GM12878 (cell line): ENCODE data around the gene FREM3. TPM values are rescaled to one million over a fixed set of nuclear protein-coding genes. Genes with fewer than 3 reads are reported as not detected.

ENCODE experiments used
- ATAC-seq: fragments of 200-7000 bp; cut with Tn5 transposase; 3 replicates; pipeline ENCODE4 v1.9.1; 2020; ENCODE audit warnings: mild to moderate bottlenecking, moderate library complexity
- BruUV-seq: library from RNA; stranded (reverse); fragments of 400-500 nt; replicated peaks from 2 replicates; lab custom pipeline; 2021; lab: Mats Ljungman, UMichigan
- CTCF ChIA-PET: fragments of 300-600 bp; sonication (Branson Sonifier 250); formaldehyde crosslinking; extraction: SDS; loops from one replicate; lab custom pipeline; 2021; ENCODE audit warnings: inconsistent platforms; lab: Yijun Ruan, JAX
- POLR2A ChIA-PET: fragments of 350-600 bp; formaldehyde crosslinking; extraction: SDS; loops from one replicate; lab custom pipeline; 2021; ENCODE audit warnings: inconsistent platforms; lab: Charles Lee
- RAD21 ChIA-PET: fragments of 300-600 bp; sonication (Branson Sonifier 250); formaldehyde crosslinking; loops from one replicate; lab custom pipeline; 2023; ENCODE audit warnings: antibody characterized with exemption; ENCODE audit not compliant: unreplicated experiment; lab: Charles Lee
- SMC1A ChIA-PET: fragments of 300-600 bp; sonication (Branson Sonifier 250); formaldehyde crosslinking; loops from one replicate; lab custom pipeline; 2023; ENCODE audit not compliant: unreplicated experiment, uncharacterized antibody; lab: Charles Lee
- DNase-seq: peaks from one replicate; pipeline ENCODE4 v3.0.0-alpha.2; 2011; ENCODE audit warnings: low read depth, low spot score
- FAIRE-seq: peaks from 3 replicates; lab custom pipeline; 2011; peaks lifted over from hg19 to GRCh38; lab: Jason Lieb, UNC
- H2AFZ ChIP-seq: 2 replicates; pipeline ENCODE4 v1.6.0; 2011; ENCODE audit warnings: low read depth, low read length, control low read depth; ENCODE audit not compliant: control insufficient read depth
- H3K27ac ChIP-seq: 2 replicates; pipeline ENCODE4 v1.5.1; 2011; ENCODE audit warnings: control low read depth; ENCODE audit not compliant: control insufficient read depth, insufficient read depth
- H3K27me3 ChIP-seq, 2 experiments: replicated peaks in 1 of 2; 2 replicates each; pipeline versions ENCODE4 v1.6.0 to v1.6.1; 2011; ENCODE audit warnings: low read length in 1 of 2; ENCODE audit not compliant: control insufficient read depth in 2 of 2, insufficient read depth in 2 of 2
- H3K36me3 ChIP-seq, 2 experiments: 2 replicates each; pipeline ENCODE4 v1.5.1; 2011; ENCODE audit warnings: low read length in 1 of 2; ENCODE audit not compliant: control insufficient read depth in 2 of 2, insufficient read depth in 2 of 2
- H3K4me1 ChIP-seq: 2 replicates; pipeline ENCODE4 v1.6.1; 2011; ENCODE audit warnings: mild to moderate bottlenecking, low read length, moderate library complexity, mixed read lengths; ENCODE audit not compliant: control insufficient read depth, insufficient read depth
- H3K4me2 ChIP-seq: 2 replicates; pipeline ENCODE4 v1.6.0; 2011; ENCODE audit warnings: control low read depth; ENCODE audit not compliant: control insufficient read depth, insufficient read depth
- H3K4me3 ChIP-seq: fragments of 200-600 bp; sonication (generic); 2 replicates; pipeline ENCODE4 v1.5.1; 2016
- H3K79me2 ChIP-seq: 2 replicates; pipeline ENCODE4 v1.6.0; 2011; ENCODE audit warnings: low read length; ENCODE audit not compliant: control insufficient read depth, insufficient read depth
- H3K9ac ChIP-seq: 2 replicates; pipeline ENCODE4 v1.8.0; 2011; ENCODE audit warnings: low read length, control low read depth, mixed read lengths; ENCODE audit not compliant: control insufficient read depth, insufficient read depth
- H3K9me3 ChIP-seq: replicated peaks from 3 replicates; pipeline ENCODE4 v1.5.1; 2011; ENCODE audit warnings: mild to moderate bottlenecking, low read length; ENCODE audit not compliant: control insufficient read depth, insufficient read depth
- H4K20me1 ChIP-seq: 2 replicates; pipeline ENCODE4 v1.6.0; 2011; ENCODE audit not compliant: control insufficient read depth, insufficient read depth
- ASH2L ChIP-seq: fragments of 300-600, 200-600 bp; sonication (generic); IDR thresholded peaks from 2 replicates; pipeline ENCODE4 v1.6.1; 2017; ENCODE audit warnings: low read depth, mild to moderate bottlenecking, borderline replicate concordance
- ATF3 ChIP-seq: IDR thresholded peaks from 2 replicates; pipeline ENCODE4 v1.6.1; 2011; ENCODE audit warnings: low read depth, mild to moderate bottlenecking, low read length, moderate library complexity, borderline replicate concordance; ENCODE audit errors: extremely low read depth
- BCL11A ChIP-seq: IDR thresholded peaks from 2 replicates; pipeline ENCODE4 v1.6.1; 2011; ENCODE audit warnings: low read depth, low read length
- BHLHE40 ChIP-seq, 2 experiments: fragments of 450-650 bp in 1 of 2; IDR thresholded peaks; 2 replicates each; pipeline ENCODE4 v1.6.1; 2011 to 2017; ENCODE audit warnings: low read depth in 2 of 2, borderline replicate concordance in 1 of 2, improper control_type of control experiment in 1 of 2, low read length in 1 of 2, mild to moderate bottlenecking in 1 of 2
- CEBPZ ChIP-seq: fragments of 150-350 bp; IDR thresholded peaks from 2 replicates; pipeline ENCODE4 v1.6.1; 2016; ENCODE audit warnings: low read depth, low read length
- CREB1 ChIP-seq: IDR thresholded peaks from 2 replicates; pipeline ENCODE4 v1.6.1; 2012; ENCODE audit warnings: low read depth, mild to moderate bottlenecking, inconsistent platforms
- DPF2 ChIP-seq: fragments of 450-650 bp; IDR thresholded peaks from 2 replicates; pipeline ENCODE4 v1.6.1; 2017; ENCODE audit warnings: mild to moderate bottlenecking
- FOS ChIP-seq: IDR thresholded peaks from 3 replicates; pipeline ENCODE4 v1.6.1; 2011; ENCODE audit warnings: borderline replicate concordance; ENCODE audit not compliant: insufficient read length; ENCODE audit errors: extremely low read depth
- IKZF2 ChIP-seq, 2 experiments: fragments of 450-650 bp; IDR thresholded peaks; 2 replicates each; pipeline ENCODE4 v1.6.1; 2017; ENCODE audit warnings: mild to moderate bottlenecking in 2 of 2, moderate library complexity in 2 of 2
- JUND ChIP-seq: IDR thresholded peaks from 2 replicates; pipeline ENCODE4 v1.6.1; 2012; ENCODE audit warnings: low read depth, mild to moderate bottlenecking, low read length, improper control_type of control experiment, moderate library complexity
- NFYB ChIP-seq: IDR thresholded peaks from 2 replicates; pipeline ENCODE4 v1.6.1; 2011; ENCODE audit warnings: low read depth, mild to moderate bottlenecking, low read length, improper control_type of control experiment, moderate library complexity; ENCODE audit not compliant: insufficient read depth
- PKNOX1 ChIP-seq: fragments of 450-650 bp; IDR thresholded peaks from 2 replicates; pipeline ENCODE4 v1.6.1; 2016; ENCODE audit warnings: mild to moderate bottlenecking
- RAD51 ChIP-seq: fragments of 450-650 bp; IDR thresholded peaks from 2 replicates; pipeline ENCODE4 v1.6.1; 2016; ENCODE audit warnings: moderate library complexity, mild to moderate bottlenecking, inconsistent platforms
- RBBP5 ChIP-seq: fragments of 200-600 bp; sonication (generic); conservative IDR thresholded peaks from 2 replicates; pipeline ENCODE4 v1.6.1; 2016
- SKIL ChIP-seq: fragments of 450-650 bp; IDR thresholded peaks from 2 replicates; pipeline ENCODE4 v1.6.1; 2017; ENCODE audit warnings: mild to moderate bottlenecking, low read depth, inconsistent platforms; ENCODE audit not compliant: poor library complexity, severe bottlenecking
- SREBF2 ChIP-seq: IDR thresholded peaks from 2 replicates; pipeline ENCODE4 v1.6.1; 2012; ENCODE audit warnings: mild to moderate bottlenecking, low read length
- ZNF274 ChIP-seq: IDR thresholded peaks from one replicate; pipeline ENCODE4 v1.8.0; 2011; ENCODE audit not compliant: insufficient read length, insufficient read depth
- ZNF384 ChIP-seq: IDR thresholded peaks from 2 replicates; pipeline ENCODE4 v1.6.1; 2012; ENCODE audit warnings: low read depth, mild to moderate bottlenecking, low read length, improper control_type of control experiment, borderline replicate concordance
- ZNF622 ChIP-seq: fragments of 450-650 bp; IDR thresholded peaks from 2 replicates; pipeline ENCODE4 v1.6.1; 2017; ENCODE audit warnings: mild to moderate bottlenecking, inconsistent platforms
- in situ Hi-C: fragments of 300-500 bp; cut with MboI; formaldehyde crosslinking; loops from 9 replicates; pipeline ENCODE4 v1.14.3; 2018; ENCODE audit warnings: mixed read lengths
- intact Hi-C: fragments of 100-400 bp; cut with micrococcal nuclease; formaldehyde crosslinking; loops from one replicate; pipeline ENCODE4 v1.14.2; 2022; ENCODE audit not compliant: unreplicated experiment
- polyA plus RNA-seq, 11 experiments: library from polyadenylated mRNA; depleted of rRNA in 4 of 11; unstranded in 6 of 11; stranded (reverse) in 5 of 11; fragments of >200 nt; fragmentation: Nextera tagmentation in 4 of 11; fragmentation: Illumina TruSeq in 1 of 11; extraction: Ambion mirVana in 4 of 11; extraction: Trizol in 1 of 11; gene quantifications; 1 replicate in 1 of 11; 2 replicates in 10 of 11; pipeline versions ENCODE4 v1.2.1 to v1.2.3, GENCODE V29; 2011 to 2016; ENCODE audit warnings: inconsistent platforms in 2 of 11, missing spikeins in 2 of 11, low read depth in 1 of 11
- total RNA-seq, 4 experiments: library from RNA; depleted of rRNA in 3 of 4; stranded (reverse); fragments of >200 nt in 3 of 4; fragmentation: Illumina TruSeq in 1 of 4; extraction: Trizol in 1 of 4; gene quantifications; 2 replicates each; pipeline versions ENCODE4 v1.2.1 to v1.2.3, GENCODE V29; 2013 to 2021

FREM3 gene
- total and polyA plus RNA-seq, 10 of the 15 experiments (the other 5 are each of a cell fraction or from before 2014, with no cell fraction given) = not detected

GRCh38 chr4:143745874-143746273 is 45.4 kb upstream of the FREM3 start:
- no peaks in the 10 kb centered on the region for H3K27me3 ChIP-seq
- H3K4me2 ChIP-seq = no peak overlapping the region
- DNase-seq (no peak), FAIRE-seq (no peak), ATAC-seq (no peak)
- in situ Hi-C loops (no loop called here), intact Hi-C loops (no loop called here)
- no peak overlapping the region for H3K9ac ChIP-seq
- no peak overlapping the region for H3K4me3 ChIP-seq
- no peaks in the 10 kb centered on the region for H3K9me3 ChIP-seq
- CTCF ChIA-PET = no interaction called here
- no peaks in the 10 kb centered on the region for H4K20me1 ChIP-seq
- no peak overlapping the region for H2AFZ ChIP-seq
- no peak overlapping the region for H3K27ac ChIP-seq
- H3K79me2 ChIP-seq = no peaks in the 10 kb centered on the region
- H3K36me3 ChIP-seq = no peaks in the 10 kb centered on the region
- no TSS peak for BruUV-seq
- POLR2A ChIA-PET = no interaction called here
- H3K4me1 ChIP-seq = no peaks in the 10 kb centered on the region
- SMC1A ChIA-PET = no interaction called here
- RAD21 ChIA-PET = no interaction called here
- no peak for TF ChIP-seq SKIL
- TF ChIP-seq JUND = no peak
- TF ChIP-seq ASH2L = no peak
- TF ChIP-seq BCL11A = no peak
- TF ChIP-seq ZNF384 = no peak
- no peak for TF ChIP-seq FOS
- no peak for TF ChIP-seq NFYB
- TF ChIP-seq PKNOX1 = no peak
- no peak for TF ChIP-seq BHLHE40 (IDR thresholded peaks at IDR 0.05; ENCODE audit: borderline replicate concordance in 1 of 2, low read depth in 2 of 2, low read length in 1 of 2)
- TF ChIP-seq IKZF2 (IDR thresholded peaks at IDR 0.05) = no peak
- no peak for TF ChIP-seq ATF3
- TF ChIP-seq CREB1 = no peak
- no peak for TF ChIP-seq ZNF622
- no peak for TF ChIP-seq RAD51
- TF ChIP-seq CEBPZ = no peak
- TF ChIP-seq RBBP5 = no peak
- TF ChIP-seq DPF2 = no peak
- no peak for TF ChIP-seq ZNF274
- TF ChIP-seq SREBF2 = no peak
